ENCODE measurements around the gene BCL7C.
"Not testable (repeated sequence)": the region's sequence is repeated elsewhere in the genome, so short reads cannot be mapped to it uniquely, and the experiment has no call there.

Gene BCL7C

GRCh38 chr16:30874244-30874820, 19.5 kb downstream of the BCL7C start:
- peak overlapping the region; percentile 77 for H3K27ac ChIP-seq

GRCh38 chr16:30870904-30871303, 23.0 kb downstream of the BCL7C start:
- no peak overlapping the region for H3K27ac ChIP-seq
- DNase-seq (ENCODE audit: low read depth, low spot score): no peak

More at GRCh38 chr16:30874244-30874820, 19.5 kb downstream of the BCL7C start:
- no peak for DNase-seq (ENCODE audit: low read depth, low spot score)

GRCh38 chr16:30867747-30868146, 26.1 kb downstream of the BCL7C start:
- H3K27ac ChIP-seq: no peak overlapping the region
- no peak for DNase-seq (ENCODE audit: low read depth, low spot score)

- no peak overlapping the region for H3K27ac ChIP-seq
- DNase-seq (ENCODE audit: low read depth, low spot score): no peak
Measured at GRCh38 chr16:30866031-30866430, 27.8 kb downstream of the BCL7C start.

GRCh38 chr16:30863178-30863577, 30.7 kb downstream of the BCL7C start:
- not testable (repeated sequence) for H3K27ac ChIP-seq; DNase-seq (ENCODE audit: low read depth, low spot score)

- H3K27ac ChIP-seq; DNase-seq (ENCODE audit: low read depth, low spot score): not testable (repeated sequence)
Measured at GRCh38 chr16:30860729-30861128, 33.1 kb downstream of the BCL7C start.

GRCh38 chr16:30858829-30859423, 35.0 kb downstream of the BCL7C start:
- DNase-seq (ENCODE audit: low read depth, low spot score): no peak

GRCh38 chr16:30858111-30858495, 35.8 kb downstream of the BCL7C start:
- no peak for DNase-seq (ENCODE audit: low read depth, low spot score)
- no peak overlapping the region for H3K27ac ChIP-seq

More at GRCh38 chr16:30858829-30859423, 35.0 kb downstream of the BCL7C start:
- no peak overlapping the region for H3K27ac ChIP-seq

GRCh38 chr16:30853758-30854157, 40.1 kb downstream of the BCL7C start:
- DNase-seq (ENCODE audit: low read depth, low spot score): peak; percentile 73
- H3K27ac ChIP-seq: peak overlapping the region; percentile 60

- no peak overlapping the region for H3K27ac ChIP-seq
- DNase-seq (ENCODE audit: low read depth, low spot score): no peak
Measured at GRCh38 chr16:30850246-30850645, 43.6 kb downstream of the BCL7C start.

- no peak for DNase-seq (ENCODE audit: low read depth, low spot score)
- no peak overlapping the region for H3K27ac ChIP-seq
Measured at GRCh38 chr16:30846649-30847402, 47.1 kb downstream of the BCL7C start.

GRCh38 chr16:30844671-30845449, 49.0 kb downstream of the BCL7C start:
- peak; percentile 48 for DNase-seq (ENCODE audit: low read depth, low spot score)
- no peak overlapping the region for H3K27ac ChIP-seq

- no peak overlapping the region for H3K27ac ChIP-seq
- no peak for DNase-seq (ENCODE audit: low read depth, low spot score)
Measured at GRCh38 chr16:30844346-30844670, 49.6 kb downstream of the BCL7C start.

- no peak overlapping the region for H3K27ac ChIP-seq
- no peak for DNase-seq (ENCODE audit: low read depth, low spot score)
Measured at GRCh38 chr16:30843501-30843900, 50.4 kb downstream of the BCL7C start.

- H3K27ac ChIP-seq: no peak overlapping the region
- no peak for DNase-seq (ENCODE audit: low read depth, low spot score)
Measured at GRCh38 chr16:30842971-30843370, 50.9 kb downstream of the BCL7C start.

GRCh38 chr16:30841332-30841731, 52.5 kb downstream of the BCL7C start:
- no peak overlapping the region for H3K27ac ChIP-seq
- DNase-seq (ENCODE audit: low read depth, low spot score): no peak

- DNase-seq (ENCODE audit: low read depth, low spot score): no peak
- no peak overlapping the region for H3K27ac ChIP-seq
Measured at GRCh38 chr16:30840611-30841010, 53.3 kb downstream of the BCL7C start.

- H3K27ac ChIP-seq: no peak overlapping the region
- DNase-seq (ENCODE audit: low read depth, low spot score): no peak
Measured at GRCh38 chr16:30839523-30840227, 54.2 kb downstream of the BCL7C start.

GRCh38 chr16:30838876-30839471, 54.9 kb downstream of the BCL7C start:
- no peak overlapping the region for H3K27ac ChIP-seq
- DNase-seq (ENCODE audit: low read depth, low spot score): no peak

GRCh38 chr16:30837904-30838303, 56.0 kb downstream of the BCL7C start:
- H3K27ac ChIP-seq: no peak overlapping the region
- DNase-seq (ENCODE audit: low read depth, low spot score): no peak
